Fibroblast of lung (primary cell): ENCODE measurements around the gene SMCO3. TPM values are rescaled to one million over a fixed set of nuclear protein-coding genes. Genes with fewer than 3 reads are reported as not detected.

Experiments used
- DNase-seq, 2 donors: peaks; one replicate each; pipeline versions ENCODE4 v3.0.0 to v3.0.0-alpha.2; 2010; ENCODE audit warnings: low read depth in 2 of 2
- H2AFZ ChIP-seq: 2 replicates; pipeline ENCODE4 v1.5.1; 2012; ENCODE audit warnings: low read length, control low read depth, inconsistent platforms
- H3K27ac ChIP-seq: 2 replicates; pipeline ENCODE4 v1.5.1; 2011; ENCODE audit warnings: low read length, control low read depth; ENCODE audit not compliant: insufficient read depth
- H3K27me3 ChIP-seq: 2 replicates; pipeline ENCODE4 v1.5.1; 2011; ENCODE audit warnings: mild to moderate bottlenecking, low read length; ENCODE audit not compliant: control insufficient read depth, insufficient read depth
- H3K36me3 ChIP-seq: 2 replicates; pipeline ENCODE4 v1.5.1; 2011; ENCODE audit warnings: low read length; ENCODE audit not compliant: control insufficient read depth, insufficient read depth
- H3K4me1 ChIP-seq: 2 replicates; pipeline ENCODE4 v1.5.1; 2011; ENCODE audit warnings: low read length; ENCODE audit not compliant: control insufficient read depth, insufficient read depth; ENCODE audit errors: extremely low read depth
- H3K4me2 ChIP-seq: 2 replicates; pipeline ENCODE4 v1.5.1; 2011; ENCODE audit warnings: low read length, control low read depth; ENCODE audit not compliant: insufficient read depth; ENCODE audit errors: extremely low read depth
- H3K4me3 ChIP-seq, 4 experiments: fragments of 200-600 bp in 1 of 4; sonication (generic) in 1 of 4; replicated peaks in 1 of 4; 2 replicates each; pipeline ENCODE4 v1.5.1; 2011 to 2016; ENCODE audit warnings: low read length in 4 of 4, low read depth in 3 of 4, mild to moderate bottlenecking in 3 of 4, control low read depth in 2 of 4, inconsistent platforms in 1 of 4, mixed read lengths in 1 of 4; ENCODE audit not compliant: insufficient read depth in 1 of 4; ENCODE audit errors: control extremely low read depth in 1 of 4
- H3K79me2 ChIP-seq: 2 replicates; pipeline ENCODE4 v1.5.1; 2012; ENCODE audit warnings: mild to moderate bottlenecking, low read length, inconsistent platforms; ENCODE audit not compliant: control insufficient read depth, insufficient read depth
- H3K9ac ChIP-seq: 2 replicates; pipeline ENCODE4 v1.5.1; 2011; ENCODE audit warnings: mild to moderate bottlenecking, low read length, control low read depth; ENCODE audit not compliant: insufficient read depth
- H3K9me3 ChIP-seq: 2 replicates; pipeline ENCODE4 v1.5.1; 2012; ENCODE audit warnings: low read depth, low read length; ENCODE audit not compliant: control insufficient read depth, insufficient read depth
- H4K20me1 ChIP-seq: 2 replicates; pipeline ENCODE4 v1.5.1; 2011; ENCODE audit warnings: low read length; ENCODE audit not compliant: control insufficient read depth, insufficient read depth; ENCODE audit errors: extremely low read depth
- EZH2 ChIP-seq: IDR thresholded peaks from 2 replicates; pipeline ENCODE4 v1.5.1; 2012; ENCODE audit warnings: low read length, control low read depth, mild to moderate bottlenecking; ENCODE audit errors: missing control alignments
- polyA plus RNA-seq, 2 donors: library from polyadenylated mRNA; depleted of rRNA in 1 of 2; stranded (reverse) in 1 of 2; unstranded in 1 of 2; fragments of >200 nt; gene quantifications; 2 replicates each; pipeline ENCODE4 v1.2.1, GENCODE V29; 2011 to 2012; ENCODE audit warnings: missing spikeins in 1 of 2
- total RNA-seq: library from RNA; depleted of rRNA; stranded (reverse); fragments of >200 nt; gene quantifications from 2 replicates; pipeline ENCODE4 v1.2.1, GENCODE V29; 2014
- TF ChIP-seq, protein P1 (sequence below), 2 donors: IDR thresholded peaks in 1 of 2; conservative IDR thresholded peaks in 1 of 2; 1 replicate in 1 of 2; 2 replicates in 1 of 2; pipeline ENCODE4 v1.5.1; 2011 to 2012; ENCODE audit warnings: low read length in 2 of 2, control low read depth in 1 of 2, inconsistent platforms in 1 of 2, low read depth in 1 of 2, mild to moderate bottlenecking in 1 of 2

SMCO3 gene
- total and polyA plus RNA-seq, 2 donors (not counting 1 experiment from before 2014, with no cell fraction given) = 0.16 to 0.17 TPM

DNA sequence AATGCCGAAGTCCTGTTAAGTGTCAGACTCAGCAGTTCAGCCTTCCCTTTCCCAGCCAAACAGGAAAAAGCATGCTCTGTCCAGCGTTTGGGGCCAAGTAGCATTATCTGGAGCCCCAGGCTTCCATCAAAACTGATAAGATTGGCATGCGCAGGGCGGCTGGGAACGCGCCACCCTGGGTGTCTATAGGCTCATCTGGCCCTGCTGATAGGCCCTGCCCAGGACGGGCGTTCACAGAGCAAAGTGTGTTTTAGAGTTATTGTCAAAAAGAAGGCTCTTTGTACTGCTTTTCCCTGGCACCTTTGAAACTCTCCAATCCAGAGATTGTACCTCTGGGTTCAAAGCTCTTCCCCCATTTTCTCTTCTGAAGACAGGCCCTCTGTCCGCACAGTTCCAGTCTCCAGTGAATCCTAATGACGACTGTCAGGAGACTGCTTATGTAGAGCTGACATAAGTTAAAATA, 29.5 kb upstream of the SMCO3 start, which contains the start of gene ART4:
TSS of gene ART4 (minus strand) at position 102 of the 463 bp plus-strand sequence. CDS start 413 bp downstream, outside the sequence.
- no peaks in the 10 kb centered on the region for H3K9me3 ChIP-seq
- DNase-seq = no peak
- no peaks in the 10 kb centered on the region for H4K20me1 ChIP-seq
- H3K27me3 ChIP-seq = no peaks in the 10 kb centered on the region
- no peaks in the 10 kb centered on the region for H3K79me2 ChIP-seq
- no peaks in the 10 kb centered on the region for H3K36me3 ChIP-seq
- no peak within 1 kb of the TSS for H3K4me3 ChIP-seq
- peaks cover 2% of the 10 kb centered on the region for H3K4me1 ChIP-seq
- TF ChIP-seq, protein P1, sequence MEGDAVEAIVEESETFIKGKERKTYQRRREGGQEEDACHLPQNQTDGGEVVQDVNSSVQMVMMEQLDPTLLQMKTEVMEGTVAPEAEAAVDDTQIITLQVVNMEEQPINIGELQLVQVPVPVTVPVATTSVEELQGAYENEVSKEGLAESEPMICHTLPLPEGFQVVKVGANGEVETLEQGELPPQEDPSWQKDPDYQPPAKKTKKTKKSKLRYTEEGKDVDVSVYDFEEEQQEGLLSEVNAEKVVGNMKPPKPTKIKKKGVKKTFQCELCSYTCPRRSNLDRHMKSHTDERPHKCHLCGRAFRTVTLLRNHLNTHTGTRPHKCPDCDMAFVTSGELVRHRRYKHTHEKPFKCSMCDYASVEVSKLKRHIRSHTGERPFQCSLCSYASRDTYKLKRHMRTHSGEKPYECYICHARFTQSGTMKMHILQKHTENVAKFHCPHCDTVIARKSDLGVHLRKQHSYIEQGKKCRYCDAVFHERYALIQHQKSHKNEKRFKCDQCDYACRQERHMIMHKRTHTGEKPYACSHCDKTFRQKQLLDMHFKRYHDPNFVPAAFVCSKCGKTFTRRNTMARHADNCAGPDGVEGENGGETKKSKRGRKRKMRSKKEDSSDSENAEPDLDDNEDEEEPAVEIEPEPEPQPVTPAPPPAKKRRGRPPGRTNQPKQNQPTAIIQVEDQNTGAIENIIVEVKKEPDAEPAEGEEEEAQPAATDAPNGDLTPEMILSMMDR (conservative IDR thresholded peaks at IDR 0.05 in 1 of 2, IDR thresholded peaks at IDR 0.05 in 1 of 2; ENCODE audit: low read depth in 1 of 2, low read length in 2 of 2) = no peak
- no peak for TF ChIP-seq EZH2
- H2AFZ ChIP-seq = no peak within 1 kb of the TSS
- H3K9ac ChIP-seq = no peak within 1 kb of the TSS
- no peak within 1 kb of the TSS for H3K27ac ChIP-seq
- no peak within 1 kb of the TSS for H3K4me2 ChIP-seq

DNA sequence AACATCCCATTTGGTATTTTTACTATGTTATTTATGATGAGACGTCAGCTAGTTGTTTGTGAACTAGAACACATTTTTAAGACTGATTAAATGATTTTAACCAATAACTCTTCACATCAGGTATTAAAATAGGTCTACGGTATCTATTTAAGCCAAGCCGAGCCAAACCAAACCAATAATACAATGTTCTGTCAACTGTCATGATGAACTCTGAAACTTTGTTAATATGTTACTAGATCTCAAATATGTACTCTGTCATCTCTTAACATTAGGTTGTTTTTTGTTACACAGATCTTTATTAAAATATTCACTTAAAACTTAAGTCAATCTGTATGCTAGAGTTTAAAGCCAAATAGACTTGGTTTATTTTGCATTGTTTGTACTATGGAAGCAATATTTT, 28.3 kb upstream of the SMCO3 start:
- no peak for DNase-seq
- H3K4me1 ChIP-seq = peaks cover 2% of the 10 kb centered on the region
- H3K27ac ChIP-seq = no peak overlapping the region
- H3K9ac ChIP-seq = no peak overlapping the region
- H2AFZ ChIP-seq = no peak overlapping the region
- no peak overlapping the region for H3K4me3 ChIP-seq
- no peaks in the 10 kb centered on the region for H3K79me2 ChIP-seq
- H3K9me3 ChIP-seq = no peaks in the 10 kb centered on the region
- TF ChIP-seq, protein P1 (conservative IDR thresholded peaks at IDR 0.05 in 1 of 2, IDR thresholded peaks at IDR 0.05 in 1 of 2; ENCODE audit: low read depth in 1 of 2, low read length in 2 of 2) = no peak
- TF ChIP-seq EZH2 = no peak
- no peak overlapping the region for H3K4me2 ChIP-seq
- no peaks in the 10 kb centered on the region for H3K27me3 ChIP-seq
- H4K20me1 ChIP-seq = no peaks in the 10 kb centered on the region
- no peaks in the 10 kb centered on the region for H3K36me3 ChIP-seq

DNA sequence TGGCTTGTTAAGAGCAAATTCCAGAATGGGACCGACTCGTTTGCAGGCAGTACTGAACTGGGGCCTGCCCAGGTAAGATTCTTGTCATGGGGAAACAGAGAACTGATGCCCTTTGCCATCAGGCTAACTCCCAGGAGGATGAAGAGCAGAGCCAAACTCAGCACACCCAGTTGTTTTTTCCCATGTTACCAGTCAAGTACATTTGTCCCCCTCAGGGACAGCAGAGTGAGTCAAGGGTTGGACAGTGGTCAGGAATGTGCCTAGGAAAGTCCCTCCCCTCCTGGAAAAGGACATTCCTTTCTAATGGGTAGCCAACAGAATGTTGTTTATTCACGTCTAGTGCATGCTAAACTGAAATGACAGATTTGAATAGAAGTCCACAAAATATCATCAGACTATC, 27.8 kb upstream of the SMCO3 start:
- Histone ChIP-seq H4K20me1 (no peaks in the 10 kb centered on the region), H3K27me3 (no peaks in the 10 kb centered on the region), H3K9ac (no peak overlapping the region), H3K4me1 (peaks cover 4% of the 10 kb centered on the region), H2AFZ (no peak overlapping the region), H3K9me3 (no peaks in the 10 kb centered on the region), H3K27ac (no peak overlapping the region), H3K4me2 (no peak overlapping the region), H3K4me3 (no peak overlapping the region), H3K36me3 (no peaks in the 10 kb centered on the region), H3K79me2 (no peaks in the 10 kb centered on the region)
- DNase-seq = peak; percentile 28 to 78
- no peak for TF ChIP-seq EZH2
- TF ChIP-seq, protein P1 (conservative IDR thresholded peaks at IDR 0.05 in 1 of 2, IDR thresholded peaks at IDR 0.05 in 1 of 2; ENCODE audit: low read depth in 1 of 2, low read length in 2 of 2) = no peak
